Measurements from ENCODE around the gene CHST11. TPM values are rescaled to one million over a fixed set of nuclear protein-coding genes. Genes with fewer than 3 reads are reported as not detected.
A peak's percentile ranks its signal among the peaks of the same experiment; 100 is the strongest.

The CHST11 gene
- total RNA-seq, 1 experiment from 2014 or later = 6.7 TPM

- H3K27ac Mint-ChIP-seq = peak overlapping the region in 1 of 3 experiments; percentile 55; a peak in 1 of 7 replicates
- peaks cover 42 to 55% of the 10 kb centered on the region in 2 experiments for H3K4me1 Mint-ChIP-seq
- no peaks in the 10 kb centered on the region for H3K9me3 ChIP-seq (ENCODE audit: control insufficient read depth, low read depth, low read length)
- H3K79me2 ChIP-seq (ENCODE audit: insufficient read depth, low read length) = no peaks in the 10 kb centered on the region
- no peaks in the 10 kb centered on the region for H3K79me1 ChIP-seq (ENCODE audit: insufficient read depth, low read depth, low read length, poor library complexity, severe bottlenecking)
- H3K4me3 Mint-ChIP-seq = no peak overlapping the region
- H2AFZ ChIP-seq (ENCODE audit: low read length) = no peak overlapping the region
- no peak overlapping the region for H3T11ph ChIP-seq (ENCODE audit: low read length)
- H3K14ac ChIP-seq (ENCODE audit: insufficient read depth, low read length) = no peak overlapping the region
- H3K4ac ChIP-seq (ENCODE audit: low read depth, low read length) = no peak overlapping the region
- H4K91ac ChIP-seq (ENCODE audit: insufficient read length, low read depth, low read length) = no peak overlapping the region
- no peak overlapping the region for H3K56ac ChIP-seq (ENCODE audit: insufficient read length, low read depth, low read length)
- H3K9ac ChIP-seq (ENCODE audit: extremely low read depth, insufficient read length, low read length) = no peak overlapping the region
- no CpG with 5 or more reads among the region's 5 CpGs for WGBS (ENCODE audit: extremely low coverage, insufficient read length, low lambda C conversion rate)
- no peak overlapping the region for H3K4me2 ChIP-seq (ENCODE audit: insufficient read depth, insufficient read length, low read length)
- H4K8ac ChIP-seq (replicated peaks; ENCODE audit: insufficient read length, low read depth, low read length) = no peak overlapping the region
- H3K27me3 ChIP-seq (ENCODE audit: insufficient read depth, low read length) = no peaks in the 10 kb centered on the region
- H3K23me2 ChIP-seq (ENCODE audit: insufficient read length, low read depth, low read length, poor library complexity, severe bottlenecking) = no peaks in the 10 kb centered on the region
- no peak overlapping the region for H4K5ac ChIP-seq (ENCODE audit: insufficient read length, low read depth, low read length)
- H2BK120ac ChIP-seq (ENCODE audit: low read depth, low read length, poor library complexity, severe bottlenecking) = no peak overlapping the region
- peaks cover 2% of the 10 kb centered on the region; the same call in 1 of the 2 replicates for H3K4me1 ChIP-seq (ENCODE audit: insufficient read depth, low read length)
- no peak overlapping the region for H3K23ac ChIP-seq (ENCODE audit: insufficient read length, low read depth, low read length)
- H2BK5ac ChIP-seq (ENCODE audit: insufficient read length, low read length) = no peak overlapping the region
- no peak overlapping the region for H2BK20ac ChIP-seq (ENCODE audit: low read depth, low read length, poor library complexity, severe bottlenecking)
- no peak for TF ChIP-seq CTCF (conservative IDR thresholded peaks at IDR 0.05)
- no peak overlapping the region for H3K27ac ChIP-seq (ENCODE audit: insufficient read length, low read depth, low read length)
- no peak for DNase-seq
- no peak overlapping the region for H2BK15ac ChIP-seq (ENCODE audit: low read depth, low read length)
- H3K18ac ChIP-seq (ENCODE audit: insufficient read length, low read depth, low read length) = no peak overlapping the region
- H3K36me3 Mint-ChIP-seq (ENCODE audit: insufficient read depth in 1 of 3, low read depth in 3 of 3) = no peaks in the 10 kb centered on the region
- H2AK5ac ChIP-seq (ENCODE audit: insufficient read length, low read length) = no peak overlapping the region
- H2BK12ac ChIP-seq (ENCODE audit: insufficient read length, low read depth, low read length) = no peak overlapping the region
- no peaks in the 10 kb centered on the region; the same call in 1 of the 2 replicates for H3K27me3 Mint-ChIP-seq (ENCODE audit: low read depth)
- H4K20me1 ChIP-seq (ENCODE audit: control insufficient read depth, insufficient read depth, insufficient read length) = peaks cover 3% of the 10 kb centered on the region
- H3K9me3 Mint-ChIP-seq = no peaks in the 10 kb centered on the region; a peak in 1 of 5 replicates
These were observed 200.2 kb downstream of the CHST11 start for GRCh38 chr12:104656921-104657320.
